NB4 (cell line): ENCODE results near the gene IRF1.

Experiments used
- CTCF ChIP-seq: IDR thresholded peaks from one replicate; pipeline ENCODE4 v1.5.1; 2012; ENCODE audit warnings: low read depth, low read length
- MAX ChIP-seq: IDR thresholded peaks from 2 replicates; pipeline ENCODE4 v1.6.1; 2011; ENCODE audit warnings: low read depth, low read length
- MYC ChIP-seq: IDR thresholded peaks from 2 replicates; pipeline ENCODE4 v1.6.1; 2011; ENCODE audit warnings: low read depth, low read length
- POLR2A ChIP-seq: IDR thresholded peaks from 2 replicates; pipeline ENCODE4 v1.6.1; 2011; ENCODE audit warnings: mild to moderate bottlenecking; ENCODE audit not compliant: insufficient read length; ENCODE audit errors: extremely low read depth

- no peak for TF ChIP-seq CTCF
- TF ChIP-seq POLR2A: no peak
- no peak for TF ChIP-seq MYC
- no peak for TF ChIP-seq MAX
Measured at GRCh38 chr5:132473668-132474067, 16.9 kb downstream of the IRF1 start.
